SIG-M5 treated with dmso at 0.1 percent for 504 hours (cell line): ENCODE measurements around the gene SRSF3.
A peak's percentile ranks its signal among the peaks of the same experiment; 100 is the strongest.
"Not testable (repeated sequence)": the region's sequence is repeated elsewhere in the genome, so short reads cannot be mapped to it uniquely, and the experiment has no call there.

Experiments used
- DNase-seq: peaks from one replicate; lab custom pipeline; 2025; ENCODE audit not compliant: unreplicated experiment; lab: John Stamatoyannopoulos, UW

The SRSF3 gene

GRCh38 chr6:36643977-36644376 lies 49.8 kb downstream of the SRSF3 start:
- no peak for DNase-seq

DNA sequence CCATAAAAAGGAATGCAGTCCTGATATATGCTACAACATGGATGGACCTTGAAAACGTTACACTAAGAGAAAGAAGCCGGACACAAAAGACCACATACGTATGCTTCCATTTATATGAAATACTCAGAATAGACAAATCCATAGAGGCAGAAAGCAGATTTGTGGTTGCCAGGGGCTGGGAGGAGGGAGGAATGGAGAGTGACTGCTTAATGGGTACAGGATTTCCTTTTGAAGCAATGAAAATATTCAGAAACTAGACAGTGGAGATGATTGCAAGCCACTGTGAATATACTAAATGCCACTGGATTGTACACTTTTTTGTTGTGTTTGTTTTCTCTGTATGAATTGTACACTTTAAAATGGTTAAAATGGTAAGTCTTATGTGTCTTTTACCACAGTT lies 54.9 kb downstream of the SRSF3 start:
- DNase-seq, result no peak

GRCh38 chr6:36649701-36650484 lies 55.7 kb downstream of the SRSF3 start:
- peak; percentile 16 for DNase-seq

DNA sequence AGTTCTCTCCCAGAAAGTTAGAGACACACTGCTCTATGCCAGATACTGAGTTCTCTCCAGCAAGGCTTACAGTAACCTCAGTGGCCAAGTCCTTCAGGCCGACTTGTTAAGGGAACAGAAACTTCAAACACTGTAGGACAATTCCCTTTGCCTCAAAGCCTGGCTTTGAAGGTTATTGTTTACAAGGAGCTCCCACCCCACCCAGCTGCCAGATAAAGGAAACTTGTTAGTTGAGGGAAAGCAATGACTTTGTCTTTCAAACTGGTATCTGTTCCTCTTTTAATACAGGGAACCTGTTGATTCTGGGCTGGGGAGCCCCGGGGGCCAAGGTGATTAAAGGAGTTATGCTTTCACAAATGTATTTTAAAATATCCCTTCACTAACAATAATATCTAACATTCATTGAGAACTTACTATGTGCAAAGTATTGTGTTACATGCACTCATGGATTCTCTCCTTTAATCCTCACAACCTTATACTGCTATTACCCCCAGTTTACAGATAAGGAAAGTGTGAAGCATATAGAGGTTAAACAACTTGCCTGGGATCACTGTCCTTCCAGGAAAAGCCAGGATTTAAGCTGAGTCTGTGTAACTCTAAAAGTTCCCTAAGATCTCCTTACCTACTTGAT lies 56.8 kb downstream of the SRSF3 start:
- peak; percentile 92 for DNase-seq

- no peak for DNase-seq
These were observed 57.7 kb downstream of the SRSF3 start for GRCh38 chr6:36651659-36652379.

- DNase-seq, result not testable (repeated sequence)
These were observed 60.3 kb downstream of the SRSF3 start for GRCh38 chr6:36654469-36654868.
